Natural killer cell (primary cell): ENCODE measurements around the gene FKBP9. TPM values are rescaled to one million over a fixed set of nuclear protein-coding genes. Genes with fewer than 3 reads are reported as not detected.
A peak's percentile ranks its signal among the peaks of the same experiment; 100 is the strongest.
"Not testable (repeated sequence)": the region's sequence is repeated elsewhere in the genome, so short reads cannot be mapped to it uniquely, and the experiment has no call there.

Experiments used
- ATAC-seq, 3 donors: fragments of 150-1000 bp in 2 of 3; fragments of 200-7000 bp in 1 of 3; cut with Tn5 transposase; 1 replicate in 1 of 3; 2 replicates in 2 of 3; pipeline ENCODE4 v1.10.0; 2021; ENCODE audit warnings: mild to moderate bottlenecking in 2 of 3, moderate library complexity in 2 of 3
- DNase-seq, 2 donors: peaks; one replicate each; pipeline versions ENCODE4 v3.0.0 to v3.0.0-alpha.2; 2013 to 2021; ENCODE audit warnings: mixed read lengths in 1 of 2
- H3K27ac ChIP-seq: one replicate; pipeline ENCODE4 v1.5.1; 2013; ENCODE audit warnings: mild to moderate bottlenecking, low read length
- H3K27me3 ChIP-seq: one replicate; pipeline ENCODE4 v1.6.1; 2013; ENCODE audit warnings: low read length; ENCODE audit not compliant: control insufficient read depth, insufficient read depth
- H3K36me3 ChIP-seq: one replicate; pipeline ENCODE4 v1.6.1; 2013; ENCODE audit warnings: low read length; ENCODE audit not compliant: control insufficient read depth, insufficient read depth
- H3K4me1 ChIP-seq: one replicate; pipeline ENCODE4 v1.6.1; 2013; ENCODE audit warnings: low read length; ENCODE audit not compliant: control insufficient read depth, insufficient read depth
- H3K4me3 ChIP-seq: one replicate; pipeline ENCODE4 v1.5.1; 2013; ENCODE audit warnings: low read length
- H3K9me3 ChIP-seq: one replicate; pipeline ENCODE4 v1.6.1; 2013; ENCODE audit warnings: low read length; ENCODE audit not compliant: control insufficient read depth, insufficient read depth
- H3K27ac Mint-ChIP-seq, 2 donors: one replicate each; pipeline ENCODE4 v1.8.0; 2022; ENCODE audit warnings: mild to moderate bottlenecking in 2 of 2, mixed read lengths in 2 of 2, moderate library complexity in 1 of 2
- H3K27me3 Mint-ChIP-seq, 2 donors: one replicate each; pipeline ENCODE4 v1.8.0; 2022; ENCODE audit warnings: low read depth in 2 of 2, mixed read lengths in 2 of 2
- H3K36me3 Mint-ChIP-seq: one replicate; pipeline ENCODE4 v1.8.0; 2022; ENCODE audit warnings: mixed read lengths
- H3K4me1 Mint-ChIP-seq, 2 donors: one replicate each; pipeline ENCODE4 v1.8.0; 2022; ENCODE audit warnings: mixed read lengths in 2 of 2
- H3K4me3 Mint-ChIP-seq: one replicate; pipeline ENCODE4 v1.8.0; 2022; ENCODE audit warnings: mild to moderate bottlenecking, moderate library complexity, mixed read lengths
- H3K9me3 Mint-ChIP-seq, 2 donors: one replicate each; pipeline ENCODE4 v1.8.0; 2022; ENCODE audit warnings: mixed read lengths in 2 of 2
- WGBS: methylation state at CpG from one replicate; pipeline ENCODE4 v1.1.7; 2013; ENCODE audit warnings: missing lambda C conversion rate; ENCODE audit not compliant: insufficient coverage; 5-methylcytosine and 5-hydroxymethylcytosine counted together
- intact Hi-C: fragments of 100-400 bp; cut with micrococcal nuclease; formaldehyde crosslinking; loops from one replicate; pipeline ENCODE4 v1.14.2; 2022
- total RNA-seq, 4 donors: library from RNA; stranded (reverse); fragments of 120-200 nt in 1 of 4; gene quantifications; one replicate each; pipeline versions ENCODE4 v1.2.3 to v1.2.4, GENCODE V29; 2013 to 2022

Gene FKBP9
- total RNA-seq, 3 donors from 2014 or later (not counting 1 experiment from before 2014, with no cell fraction given), result 2.3 TPM; not detected in 2

- H3K4me3 Mint-ChIP-seq, H3K36me3 ChIP-seq, DNase-seq, H3K4me3 ChIP-seq, H3K27me3 ChIP-seq, H3K4me1 ChIP-seq, H3K9me3 ChIP-seq, H3K27ac ChIP-seq, ATAC-seq, H3K27ac Mint-ChIP-seq, H3K36me3 Mint-ChIP-seq, H3K4me1 Mint-ChIP-seq, H3K9me3 Mint-ChIP-seq, intact Hi-C loops: not testable (repeated sequence)
- 93% methylated on average over 2 of the region's 2 CpGs for WGBS
- peaks cover 3 to 16% of the 10 kb centered on the region in 2 donors for H3K27me3 Mint-ChIP-seq
These were observed 19.9 kb downstream of the FKBP9 start for GRCh38 chr7:32977159-32977558.

DNA sequence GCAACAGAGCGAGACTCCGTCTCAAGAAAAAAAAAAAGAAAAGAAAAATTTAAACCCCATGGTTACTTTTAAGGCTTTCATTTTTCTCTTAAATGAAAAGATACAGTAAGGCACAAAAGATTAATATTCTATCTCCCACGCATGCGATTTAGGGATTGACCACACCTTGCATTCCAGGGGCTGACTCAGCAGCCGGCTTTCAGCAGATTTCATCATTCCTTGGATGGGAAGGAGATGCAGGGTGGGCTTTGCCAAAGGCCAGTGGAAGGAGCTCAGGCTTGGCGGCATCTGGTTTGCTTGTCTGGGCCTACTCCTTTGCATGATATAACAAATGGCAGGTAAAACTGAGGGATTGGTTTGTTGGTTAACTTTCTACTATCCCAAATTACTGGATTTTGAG is 22.0 kb downstream of the FKBP9 start:
- peaks cover 3 to 16% of the 10 kb centered on the region in 2 donors for H3K27me3 Mint-ChIP-seq
- H3K36me3 ChIP-seq, ATAC-seq, H3K9me3 Mint-ChIP-seq, H3K4me3 ChIP-seq, H3K4me3 Mint-ChIP-seq, H3K4me1 Mint-ChIP-seq, intact Hi-C loops, DNase-seq, H3K27ac ChIP-seq, H3K27ac Mint-ChIP-seq, H3K36me3 Mint-ChIP-seq, H3K27me3 ChIP-seq, H3K4me1 ChIP-seq, H3K9me3 ChIP-seq: not testable (repeated sequence)
- WGBS, result 98% methylated on average over 4 of the region's 6 CpGs

DNA sequence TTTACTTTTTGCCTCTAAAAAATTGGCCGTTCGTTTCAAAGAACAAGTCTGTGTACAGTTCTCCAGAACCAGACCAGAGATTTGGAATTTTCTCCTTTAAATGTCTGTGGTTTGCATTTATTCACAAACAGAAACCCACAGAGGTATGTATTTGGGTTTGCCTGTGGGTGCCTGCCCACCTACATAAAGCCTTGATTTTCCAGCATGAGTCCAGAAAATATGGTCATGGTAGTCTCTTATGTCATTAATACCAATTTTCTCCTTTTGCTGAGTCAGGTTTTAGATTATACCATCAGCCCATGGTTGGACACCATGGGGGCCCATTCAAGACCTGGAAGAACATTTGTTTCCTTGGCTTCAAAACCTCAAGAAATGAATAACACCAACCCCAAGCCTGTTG is 22.7 kb downstream of the FKBP9 start:
- WGBS, result no CpG with 5 or more reads among the region's 2 CpGs

GRCh38 chr7:32988148-32988547 is 30.9 kb downstream of the FKBP9 start:
- ATAC-seq, H3K36me3 ChIP-seq, H3K4me3 ChIP-seq, H3K27ac ChIP-seq, H3K36me3 Mint-ChIP-seq, H3K27ac Mint-ChIP-seq, H3K27me3 ChIP-seq, intact Hi-C loops, H3K4me3 Mint-ChIP-seq, H3K9me3 Mint-ChIP-seq, H3K9me3 ChIP-seq, DNase-seq: not testable (repeated sequence)
- 0% methylated on average over 1 of the region's 8 CpGs for WGBS
- H3K4me1 Mint-ChIP-seq, result peaks cover 36 to 38% of the 10 kb centered on the region in 2 donors
- H3K27me3 Mint-ChIP-seq, result peaks cover 10 to 13% of the 10 kb centered on the region in 2 donors
- peaks cover 25% of the 10 kb centered on the region for H3K4me1 ChIP-seq

More for the DNA sequence above, 22.7 kb downstream of the FKBP9 start:
- H3K4me3 ChIP-seq, H3K27me3 ChIP-seq, intact Hi-C loops, H3K36me3 ChIP-seq, H3K4me3 Mint-ChIP-seq, H3K4me1 Mint-ChIP-seq, H3K4me1 ChIP-seq, H3K9me3 ChIP-seq, DNase-seq, H3K27ac ChIP-seq, H3K27ac Mint-ChIP-seq, ATAC-seq, H3K36me3 Mint-ChIP-seq, H3K9me3 Mint-ChIP-seq: not testable (repeated sequence)
- peaks cover 7 to 16% of the 10 kb centered on the region in 2 donors for H3K27me3 Mint-ChIP-seq

DNA sequence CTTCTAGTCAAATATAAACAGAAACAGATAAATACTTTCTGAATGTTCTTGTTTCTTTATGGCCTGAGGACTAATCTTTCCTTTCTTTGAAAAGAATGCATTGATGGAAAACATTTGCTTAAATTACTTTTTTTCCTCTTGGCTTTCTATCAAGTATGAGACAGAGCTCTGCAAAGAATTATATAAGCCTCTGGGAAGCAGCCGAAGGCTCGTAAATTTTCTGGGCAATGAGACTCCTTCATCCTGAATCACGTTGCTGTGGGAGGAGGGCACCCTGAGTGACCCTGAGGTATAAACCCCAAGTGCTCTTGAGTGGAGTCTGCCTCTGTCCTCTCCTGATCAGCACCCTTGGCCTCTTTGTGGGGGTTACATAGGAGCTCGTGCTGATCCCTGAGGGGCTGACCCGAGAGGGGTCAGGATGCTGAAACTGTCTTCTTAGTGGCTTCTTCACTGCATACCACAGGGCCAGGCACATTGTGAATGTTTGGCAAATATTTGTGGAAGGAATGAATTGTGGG is 33.9 kb downstream of the FKBP9 start:
- H3K4me1 Mint-ChIP-seq, result peaks cover 36 to 41% of the 10 kb centered on the region in 2 donors
- WGBS, result 60% methylated on average over 1 of the region's 5 CpGs

GRCh38 chr7:32991975-32992700 is 34.9 kb downstream of the FKBP9 start:
- WGBS, result no CpG with 5 or more reads among the region's 9 CpGs

More for the DNA sequence above, 33.9 kb downstream of the FKBP9 start:
- H3K36me3 Mint-ChIP-seq, H3K9me3 ChIP-seq, H3K27ac Mint-ChIP-seq, H3K4me3 ChIP-seq, H3K36me3 ChIP-seq, intact Hi-C loops, H3K9me3 Mint-ChIP-seq, ATAC-seq, H3K27ac ChIP-seq, H3K27me3 ChIP-seq, DNase-seq: not testable (repeated sequence)
- Mint-ChIP-seq H3K4me3 (peak overlapping the region; percentile 35), H3K27me3 (peaks cover 8 to 13% of the 10 kb centered on the region in 2 donors)
- peaks cover 25% of the 10 kb centered on the region for H3K4me1 ChIP-seq

GRCh38 chr7:32992750-32993149 is 35.5 kb downstream of the FKBP9 start:
- H3K36me3 Mint-ChIP-seq, DNase-seq, H3K9me3 Mint-ChIP-seq, H3K9me3 ChIP-seq, H3K36me3 ChIP-seq, H3K27me3 ChIP-seq, H3K4me3 Mint-ChIP-seq, H3K27ac ChIP-seq, H3K4me3 ChIP-seq, intact Hi-C loops: not testable (repeated sequence)
- Mint-ChIP-seq H3K4me1 (peaks cover 36 to 41% of the 10 kb centered on the region in 2 donors), H3K27ac (peak overlapping the region in 1 of 2 donors; percentile 58), H3K27me3 (peaks cover 8 to 13% of the 10 kb centered on the region in 2 donors)
- WGBS, result 50% methylated on average over 6 of the region's 6 CpGs
- peak in 1 of 3 donors; percentile 34 for ATAC-seq
- peaks cover 25% of the 10 kb centered on the region for H3K4me1 ChIP-seq

More at GRCh38 chr7:32991975-32992700, 34.9 kb downstream of the FKBP9 start:
- peak in 2 of 3 donors; percentile 56 to 59 for ATAC-seq
- H3K9me3 ChIP-seq, intact Hi-C loops, H3K4me3 Mint-ChIP-seq, H3K36me3 Mint-ChIP-seq, H3K9me3 Mint-ChIP-seq, H3K27me3 ChIP-seq, H3K27ac ChIP-seq, H3K36me3 ChIP-seq, DNase-seq, H3K4me3 ChIP-seq: not testable (repeated sequence)
- Mint-ChIP-seq H3K4me1 (peaks cover 36 to 41% of the 10 kb centered on the region in 2 donors), H3K27ac (peak overlapping the region in 1 of 2 donors; percentile 58), H3K27me3 (peaks cover 8 to 13% of the 10 kb centered on the region in 2 donors)
- peaks cover 25% of the 10 kb centered on the region for H3K4me1 ChIP-seq
